Endodermal cell (in vitro differentiated cells): ENCODE results near the gene MAPK8IP2. TPM values are rescaled to one million over a fixed set of nuclear protein-coding genes. Genes with fewer than 3 reads are reported as not detected.

Source experiments
- DNase-seq: peaks from one replicate; pipeline ENCODE4 v3.0.0-alpha.2; 2017
- H3K27ac ChIP-seq: 2 replicates; pipeline ENCODE4 v1.5.1; 2013; ENCODE audit warnings: mild to moderate bottlenecking, low read depth, low read length, moderate library complexity
- H3K27me3 ChIP-seq: 2 replicates; pipeline ENCODE4 v1.6.1; 2013; ENCODE audit warnings: mild to moderate bottlenecking, low read length, moderate library complexity; ENCODE audit not compliant: insufficient read depth, control insufficient read depth, poor library complexity, severe bottlenecking
- H3K36me3 ChIP-seq: 2 replicates; pipeline ENCODE4 v1.7.0; 2013; ENCODE audit warnings: mild to moderate bottlenecking, low read length, moderate library complexity; ENCODE audit not compliant: control insufficient read depth, insufficient read depth
- H3K4me1 ChIP-seq: one replicate; pipeline ENCODE4 v1.7.0; 2013; ENCODE audit warnings: low read length; ENCODE audit not compliant: control insufficient read depth, insufficient read depth
- H3K4me3 ChIP-seq: 2 replicates; pipeline ENCODE4 v1.5.1; 2013; ENCODE audit warnings: mild to moderate bottlenecking, low read length, moderate library complexity
- H3K9ac ChIP-seq: 2 replicates; pipeline ENCODE4 v1.6.1; 2013; ENCODE audit warnings: mild to moderate bottlenecking, low read length, moderate library complexity; ENCODE audit not compliant: poor library complexity, severe bottlenecking; ENCODE audit errors: extremely low read depth
- H3K9me3 ChIP-seq: 2 replicates; pipeline ENCODE4 v1.6.1; 2013; ENCODE audit warnings: mild to moderate bottlenecking, low read length, moderate library complexity; ENCODE audit not compliant: control insufficient read depth
- H3K27ac Mint-ChIP-seq: 2 replicates; pipeline ENCODE4 v1.8.0; 2020; ENCODE audit warnings: mixed read lengths
- H3K27me3 Mint-ChIP-seq: 2 replicates; pipeline ENCODE4 v1.8.0; 2021; ENCODE audit warnings: mild to moderate bottlenecking, mixed read lengths; ENCODE audit not compliant: insufficient read depth
- H3K36me3 Mint-ChIP-seq: 2 replicates; pipeline ENCODE4 v1.8.0; 2020; ENCODE audit warnings: low read depth, mixed read lengths
- H3K4me1 Mint-ChIP-seq: 2 replicates; pipeline ENCODE4 v1.8.0; 2020; ENCODE audit warnings: mixed read lengths
- H3K4me3 Mint-ChIP-seq: 2 replicates; pipeline ENCODE4 v1.8.0; 2020; ENCODE audit warnings: mild to moderate bottlenecking, moderate library complexity, mixed read lengths
- H3K9me3 Mint-ChIP-seq: 2 replicates; pipeline ENCODE4 v1.8.0; 2020; ENCODE audit warnings: mild to moderate bottlenecking, mixed read lengths
- WGBS, 2 experiments: methylation state at CpG; one replicate each; pipeline versions ENCODE4 v1.1.5 to v1.1.7; 2013; ENCODE audit warnings: missing lambda C conversion rate in 2 of 2, mixed read lengths in 1 of 2; ENCODE audit not compliant: insufficient coverage in 1 of 2, insufficient read length in 1 of 2; 5-methylcytosine and 5-hydroxymethylcytosine counted together
- total RNA-seq, 2 donors: library from RNA; stranded (reverse); fragmentation: NEBNext Ultra II Directional in 1 of 2; extraction: Animal tissue kit (Norgen Biotek cat#: 25700) in 1 of 2; gene quantifications; 2 replicates in 1 of 2; 3 replicates in 1 of 2; pipeline ENCODE4 v1.2.1, GENCODE V29; 2021
- TF ChIP-seq, protein P1 (sequence below): fragments of 200-600 bp; sonication (generic); conservative IDR thresholded peaks from 2 replicates; pipeline ENCODE4 v1.5.0; 2021; ENCODE audit warnings: antibody characterized with exemption, mild to moderate bottlenecking

Gene MAPK8IP2
- total RNA-seq, 2 donors from 2014 or later, result 1.2 to 1.4 TPM

DNA sequence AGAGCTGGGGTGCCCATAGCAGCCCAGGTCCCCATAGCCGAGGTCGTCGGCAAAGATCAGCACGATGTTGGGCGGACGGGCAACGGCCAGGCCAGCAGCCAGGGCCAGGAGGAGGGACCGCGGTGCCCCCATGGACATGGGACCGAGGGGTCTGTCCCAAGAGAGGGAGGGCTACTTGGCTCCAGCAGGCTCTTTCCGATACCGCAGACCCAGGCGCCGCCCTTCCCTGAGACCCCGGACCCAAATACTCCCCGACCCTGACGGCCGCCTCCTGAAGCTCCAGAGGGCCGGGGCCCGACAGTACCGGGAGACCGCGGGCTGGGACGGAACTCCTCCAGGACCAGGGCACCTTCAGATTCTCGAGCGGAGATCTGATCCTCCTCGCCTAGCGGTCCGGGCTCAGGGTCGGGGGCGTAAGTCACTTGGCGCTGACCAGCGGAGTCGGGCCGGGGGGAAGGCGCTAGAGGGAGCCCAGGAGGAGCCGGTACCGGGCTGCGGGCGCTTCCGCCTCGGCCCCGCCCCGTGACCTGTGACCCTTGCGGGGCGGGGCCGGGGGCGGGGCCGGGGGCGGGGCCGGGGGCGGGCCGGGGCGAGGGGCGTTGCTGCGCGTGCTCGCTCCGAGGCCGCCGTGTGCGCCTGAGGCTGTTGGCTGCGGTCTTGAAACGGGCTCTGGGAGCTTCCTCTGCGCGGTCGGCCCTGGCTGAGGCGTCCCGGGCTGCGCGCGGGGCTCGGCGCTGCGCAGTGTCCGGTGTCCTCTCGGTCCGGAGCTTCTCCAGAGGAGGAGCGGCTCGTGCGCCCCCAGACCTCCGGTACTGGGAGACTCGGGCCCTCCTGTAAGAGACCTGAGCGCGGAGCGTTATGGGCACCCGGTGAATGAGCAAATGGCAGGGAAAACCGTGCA lies 27.3 kb downstream of the MAPK8IP2 start, which contains the start of gene ARSA:
ARSA (minus strand) TSS at position 511 of the 901 bp plus-strand sequence; CDS start at position 138, 373 bp downstream.
- peak within 1 kb of the TSS; percentile 15 for H3K27ac Mint-ChIP-seq

DNA sequence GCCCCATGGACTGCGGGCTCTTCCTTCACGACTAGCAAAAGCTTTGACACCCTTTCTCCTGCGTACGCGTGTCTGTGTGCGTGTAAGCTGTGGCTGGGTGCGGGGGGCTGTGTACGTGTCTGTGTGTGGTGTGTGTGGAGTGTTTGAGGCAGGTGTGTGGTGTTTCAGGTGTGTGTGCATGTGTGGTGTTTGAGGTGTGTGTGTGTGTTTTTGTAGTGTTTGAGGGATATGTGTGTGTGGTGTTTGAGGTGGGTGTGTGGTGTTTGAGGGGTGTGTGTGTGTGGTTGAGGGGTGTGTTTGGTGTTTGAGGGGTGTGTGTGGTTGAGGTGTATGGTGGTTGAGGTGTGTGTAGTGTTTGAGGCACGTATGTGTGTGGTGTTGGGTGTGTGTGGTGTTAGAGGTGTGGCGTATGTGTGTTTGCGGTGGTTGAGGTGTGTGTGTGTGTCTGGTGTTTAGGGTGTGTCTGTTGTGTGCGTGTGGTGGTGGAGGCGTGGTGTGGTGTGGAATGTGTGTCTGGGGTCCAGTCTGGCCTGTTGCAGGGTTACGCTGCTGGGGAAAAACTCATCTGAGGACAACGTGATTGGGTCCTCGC lies 28.0 kb downstream of the MAPK8IP2 start:
- Mint-ChIP-seq H3K27me3 (peaks cover 21% of the 10 kb centered on the region), H3K4me1 (peaks cover 6% of the 10 kb centered on the region), H3K9me3 (no peaks in the 10 kb centered on the region), H3K36me3 (no peaks in the 10 kb centered on the region), H3K4me3 (peak overlapping the region; percentile 73), H3K27ac (peak overlapping the region; percentile 15)
- H3K9me3 ChIP-seq, result no peaks in the 10 kb centered on the region
- no peaks in the 10 kb centered on the region for H3K36me3 ChIP-seq
- H3K4me1 ChIP-seq, result peaks cover 4% of the 10 kb centered on the region
- H3K9ac ChIP-seq, result peak overlapping the region; percentile 28
- H3K27me3 ChIP-seq, result no peaks in the 10 kb centered on the region
- TF ChIP-seq, protein P1, sequence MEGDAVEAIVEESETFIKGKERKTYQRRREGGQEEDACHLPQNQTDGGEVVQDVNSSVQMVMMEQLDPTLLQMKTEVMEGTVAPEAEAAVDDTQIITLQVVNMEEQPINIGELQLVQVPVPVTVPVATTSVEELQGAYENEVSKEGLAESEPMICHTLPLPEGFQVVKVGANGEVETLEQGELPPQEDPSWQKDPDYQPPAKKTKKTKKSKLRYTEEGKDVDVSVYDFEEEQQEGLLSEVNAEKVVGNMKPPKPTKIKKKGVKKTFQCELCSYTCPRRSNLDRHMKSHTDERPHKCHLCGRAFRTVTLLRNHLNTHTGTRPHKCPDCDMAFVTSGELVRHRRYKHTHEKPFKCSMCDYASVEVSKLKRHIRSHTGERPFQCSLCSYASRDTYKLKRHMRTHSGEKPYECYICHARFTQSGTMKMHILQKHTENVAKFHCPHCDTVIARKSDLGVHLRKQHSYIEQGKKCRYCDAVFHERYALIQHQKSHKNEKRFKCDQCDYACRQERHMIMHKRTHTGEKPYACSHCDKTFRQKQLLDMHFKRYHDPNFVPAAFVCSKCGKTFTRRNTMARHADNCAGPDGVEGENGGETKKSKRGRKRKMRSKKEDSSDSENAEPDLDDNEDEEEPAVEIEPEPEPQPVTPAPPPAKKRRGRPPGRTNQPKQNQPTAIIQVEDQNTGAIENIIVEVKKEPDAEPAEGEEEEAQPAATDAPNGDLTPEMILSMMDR, result no peak
- no peak overlapping the region for H3K27ac ChIP-seq
- WGBS, 2 experiments, result 53 to 65% methylated on average over 8 to 16 of the region's 16 CpGs
- DNase-seq, result peak; percentile 40
- peak overlapping the region; percentile 78 for H3K4me3 ChIP-seq

More for the DNA sequence above, 27.3 kb downstream of the MAPK8IP2 start, which contains the start of gene ARSA:
- H3K27me3 ChIP-seq, result no peaks in the 10 kb centered on the region
- Mint-ChIP-seq H3K27me3 (peaks cover 16% of the 10 kb centered on the region), H3K4me3 (peak within 1 kb of the TSS; percentile 73), H3K9me3 (no peaks in the 10 kb centered on the region), H3K36me3 (no peaks in the 10 kb centered on the region), H3K4me1 (peaks cover 6% of the 10 kb centered on the region)
- WGBS, 2 experiments, result 1 to 4% methylated on average over 19 to 88 of the region's 88 CpGs
- TF ChIP-seq, protein P1, result peak; percentile 60
- peak within 1 kb of the TSS; percentile 82 for H3K4me3 ChIP-seq
- H3K27ac ChIP-seq, result no peak within 1 kb of the TSS
- DNase-seq, result peak; percentile 93
- peaks cover 4% of the 10 kb centered on the region for H3K4me1 ChIP-seq
- peak within 1 kb of the TSS; percentile 28 for H3K9ac ChIP-seq
- H3K9me3 ChIP-seq, result no peaks in the 10 kb centered on the region
- no peaks in the 10 kb centered on the region for H3K36me3 ChIP-seq

DNA sequence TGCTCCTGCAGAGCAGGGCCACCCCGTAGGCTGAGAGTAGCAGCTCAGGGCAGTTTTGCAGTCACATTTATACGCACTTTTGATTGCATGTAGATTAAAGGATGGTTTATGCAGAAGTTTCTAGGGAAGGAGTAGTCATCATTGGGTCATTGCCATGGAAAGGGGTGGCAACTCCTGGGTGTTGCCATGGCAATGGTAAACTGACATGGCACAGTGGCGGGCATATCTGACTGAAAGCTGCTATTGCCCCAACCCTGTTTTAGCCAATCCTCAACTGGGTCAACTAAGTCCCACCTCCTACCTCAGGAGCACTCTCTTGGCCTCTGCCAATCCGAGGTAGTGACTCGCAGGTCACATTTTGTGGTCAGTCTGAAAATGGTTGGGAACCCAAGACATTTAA lies 29.8 kb downstream of the MAPK8IP2 start:
- WGBS, 2 experiments, result 90 to 95% methylated on average over 4 to 5 of the region's 5 CpGs
- DNase-seq, result no peak
- peaks cover 6% of the 10 kb centered on the region for H3K4me1 Mint-ChIP-seq
- H3K27ac ChIP-seq, result no peak overlapping the region
- no peaks in the 10 kb centered on the region for H3K27me3 ChIP-seq
- H3K9me3 ChIP-seq, result no peaks in the 10 kb centered on the region
- H3K27ac Mint-ChIP-seq, result no peak overlapping the region
- TF ChIP-seq, protein P1, result no peak
- no peak overlapping the region for H3K9ac ChIP-seq
- peaks cover 27% of the 10 kb centered on the region for H3K27me3 Mint-ChIP-seq
- H3K4me3 ChIP-seq, result no peak overlapping the region
- no peaks in the 10 kb centered on the region for H3K36me3 ChIP-seq
- H3K9me3 Mint-ChIP-seq, result no peaks in the 10 kb centered on the region
- no peak overlapping the region for H3K4me3 Mint-ChIP-seq
- no peaks in the 10 kb centered on the region for H3K36me3 Mint-ChIP-seq
- peaks cover 4% of the 10 kb centered on the region for H3K4me1 ChIP-seq
